HG03039 (cell line): Measurements from ENCODE around the gene HLA-DQA1.
"Not testable (repeated sequence)": the region's sequence is repeated elsewhere in the genome, so short reads cannot be mapped to it uniquely, and the experiment has no call there.

ENCODE experiments used
- ATAC-seq: cut with Tn5 transposase; IDR thresholded peaks from one replicate; pipeline ENCODE4 v1.9.1; 2021; ENCODE audit warnings: mild to moderate bottlenecking, moderate library complexity; ENCODE audit not compliant: unreplicated experiment

HLA-DQA1 gene

DNA sequence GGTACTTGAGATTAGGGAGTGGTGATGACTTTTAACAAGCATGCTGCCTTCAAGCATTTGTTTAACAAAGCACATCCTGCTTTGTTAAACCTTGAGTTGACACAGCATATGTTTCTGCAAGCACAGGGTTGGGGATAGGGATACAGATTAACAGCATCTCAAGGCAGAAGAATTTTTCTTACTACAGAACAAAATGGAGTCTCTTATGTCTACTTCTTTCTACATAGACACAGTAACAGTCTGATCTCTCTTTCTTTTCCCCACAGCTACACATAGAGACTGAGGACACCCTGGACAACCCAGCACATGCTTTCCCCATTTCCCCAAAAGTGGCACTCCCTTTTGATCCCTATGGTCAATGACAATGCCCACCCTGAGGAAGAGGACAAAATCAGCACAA lies 20.6 kb downstream of the HLA-DQA1 start:
- not testable (repeated sequence) for ATAC-seq

DNA sequence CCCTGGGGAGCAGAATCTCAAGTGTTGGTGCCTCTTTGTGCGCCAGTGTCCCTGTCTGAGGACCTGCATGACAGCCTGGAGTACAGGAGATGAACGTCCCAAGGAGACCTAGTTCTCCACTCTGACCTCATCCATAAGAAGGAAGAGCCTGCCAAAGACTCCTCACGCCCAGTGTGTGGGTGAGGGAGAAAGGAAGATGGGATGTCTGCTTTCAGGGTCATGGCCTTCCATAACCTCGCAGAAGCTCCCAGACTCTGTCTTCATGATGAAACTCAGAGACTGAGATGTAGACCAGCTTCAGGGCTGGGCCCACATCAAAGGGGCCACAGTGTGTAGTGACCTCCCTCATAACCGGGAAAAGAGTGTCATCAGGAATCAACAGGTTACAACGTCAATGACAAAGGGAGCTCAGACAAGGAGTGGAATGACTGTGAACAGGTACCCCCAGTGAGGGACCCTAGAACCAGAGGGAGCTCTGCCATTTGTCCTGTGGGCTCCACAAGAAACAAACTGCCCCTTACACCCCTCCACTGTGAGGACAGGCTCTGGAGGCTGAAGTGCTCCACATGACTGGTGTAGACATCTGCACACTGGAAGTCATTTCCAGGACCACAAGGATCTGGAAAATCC lies 21.2 kb downstream of the HLA-DQA1 start:
- ATAC-seq: no peak

DNA sequence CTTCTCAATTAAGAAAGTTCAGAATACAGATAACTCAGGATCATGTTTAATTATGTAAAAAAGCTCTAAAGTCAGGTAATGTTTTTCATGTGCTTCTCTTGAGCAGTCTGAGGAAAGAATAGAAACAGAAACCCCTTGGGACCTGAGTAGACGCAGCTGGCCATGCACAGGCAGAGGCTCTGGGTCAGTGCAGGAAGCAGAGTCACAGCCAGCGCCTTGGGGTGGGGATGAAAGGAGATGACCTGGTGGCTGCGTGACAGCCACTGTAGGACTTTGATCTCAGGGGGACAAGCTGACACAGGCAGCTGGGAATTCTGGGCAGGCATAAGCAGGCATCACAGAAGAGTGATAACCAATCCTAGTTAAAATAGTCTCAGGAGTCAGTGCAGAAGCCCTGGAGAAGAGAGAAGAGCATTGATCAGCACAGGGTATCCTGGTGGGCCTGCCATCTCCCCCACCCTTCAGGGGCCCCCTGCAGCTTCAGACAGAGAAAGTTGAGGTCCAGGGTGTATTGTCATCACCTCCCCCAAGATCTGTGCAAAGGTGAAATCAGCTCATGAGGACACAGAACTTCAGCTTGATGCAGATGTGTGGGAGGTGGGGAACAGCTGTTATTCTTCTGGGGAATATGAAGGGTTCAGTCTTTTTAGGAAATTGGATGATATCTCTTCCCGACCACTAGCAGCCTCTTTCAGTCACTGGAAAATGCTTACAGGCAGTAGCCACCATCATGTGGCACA lies 22.8 kb downstream of the HLA-DQA1 start:
- ATAC-seq: no peak

DNA sequence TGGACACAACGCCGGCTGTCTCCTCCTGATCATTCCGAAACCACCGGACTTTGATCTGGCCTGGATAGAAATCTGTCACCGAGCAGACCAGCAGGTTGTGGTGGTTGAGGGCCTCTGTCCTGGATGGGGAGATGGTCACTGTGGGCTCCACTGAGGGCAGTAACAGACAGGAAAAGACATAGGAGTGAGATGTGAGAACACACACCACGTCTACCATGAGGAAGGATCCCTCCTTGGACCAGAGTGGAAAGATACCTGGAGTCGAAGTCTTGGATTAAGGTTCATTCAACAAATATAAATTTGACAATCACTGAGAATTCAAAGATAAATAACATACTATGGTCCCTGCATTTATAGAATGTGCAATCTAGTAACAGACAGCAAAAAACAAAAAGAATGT lies 24.9 kb downstream of the HLA-DQA1 start:
- ATAC-seq: no peak

DNA sequence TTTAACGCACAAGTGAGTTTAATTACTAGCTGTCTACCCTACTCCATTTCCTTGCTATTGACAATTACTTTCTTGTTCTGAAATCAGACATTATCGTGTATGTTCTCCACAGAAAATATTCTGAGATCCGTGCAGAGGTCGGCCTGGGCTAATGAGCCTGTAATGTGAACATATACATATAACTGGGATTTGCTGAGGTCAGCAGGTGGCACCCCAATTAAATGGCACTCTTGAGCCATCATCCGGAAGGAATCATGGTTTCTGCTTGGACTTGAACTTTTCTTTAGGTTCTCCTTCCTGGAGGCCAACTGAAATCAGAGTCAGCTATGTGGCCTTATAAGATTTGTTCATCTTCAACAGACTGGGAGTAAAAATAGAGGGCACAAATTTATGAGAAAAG lies 25.6 kb downstream of the HLA-DQA1 start:
- no peak for ATAC-seq

DNA sequence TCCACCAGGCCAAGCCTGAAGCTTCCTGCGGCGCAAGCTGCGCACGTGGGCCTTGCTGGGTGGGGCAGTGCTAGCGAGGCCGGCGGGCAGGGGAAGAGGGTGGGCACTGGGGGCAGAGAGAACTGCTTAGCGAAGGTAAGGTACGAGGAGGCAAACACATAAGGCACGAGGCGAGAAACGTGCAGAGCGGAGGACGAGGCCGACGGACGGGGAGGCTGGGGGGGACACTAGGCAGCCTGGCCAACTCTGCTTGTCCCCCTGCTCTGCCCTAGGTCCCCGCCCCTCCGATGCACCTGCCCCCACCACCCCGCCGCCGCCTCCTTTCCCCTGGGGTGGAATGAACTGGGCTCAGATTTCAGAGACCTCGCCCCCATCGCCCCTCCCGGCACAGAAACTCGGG lies 27.1 kb downstream of the HLA-DQA1 start:
- ATAC-seq: no peak

DNA sequence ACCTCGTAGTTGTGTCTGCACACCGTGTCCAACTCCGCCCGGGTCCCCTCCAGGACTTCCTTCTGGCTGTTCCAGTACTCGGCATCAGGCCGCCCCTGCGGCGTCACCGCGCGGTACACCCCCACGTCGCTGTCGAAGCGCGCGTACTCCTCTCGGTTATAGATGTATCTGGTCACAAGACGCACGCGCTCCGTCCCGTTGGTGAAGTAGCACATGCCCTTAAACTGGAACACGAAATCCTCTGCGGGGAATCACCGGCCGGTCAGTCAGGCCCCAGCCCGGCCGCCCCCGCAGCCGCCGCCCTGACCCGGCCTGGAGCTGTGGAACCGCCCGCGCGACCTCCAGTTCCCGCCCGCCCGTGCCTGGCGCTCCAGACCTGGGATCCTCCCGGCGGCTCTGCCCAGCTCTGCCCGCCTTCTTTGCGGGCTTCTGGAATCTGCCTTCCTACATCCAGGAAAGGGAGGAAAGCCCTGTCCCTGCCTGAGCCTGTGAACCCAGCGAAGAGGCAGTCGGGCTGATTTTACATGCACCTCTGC lies 27.7 kb downstream of the HLA-DQA1 start:
- no peak for ATAC-seq

DNA sequence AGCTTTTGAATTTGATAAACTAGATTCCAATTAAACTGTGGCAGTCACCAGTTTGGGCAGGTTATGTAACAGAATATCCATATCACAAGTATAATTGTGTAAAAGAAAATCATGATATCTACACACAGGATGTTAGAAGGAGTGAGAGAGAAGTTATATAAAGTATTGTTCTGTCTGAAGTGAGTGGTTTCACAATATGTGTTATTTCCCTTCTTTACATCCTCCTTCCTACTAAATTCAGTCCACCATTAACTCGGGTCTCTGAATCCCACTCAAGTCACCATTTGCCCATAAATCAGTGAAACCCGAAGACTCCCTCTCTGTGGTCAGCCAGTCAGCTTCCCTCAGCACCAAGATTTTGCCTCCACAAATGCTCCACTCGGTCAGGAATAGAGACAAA lies 28.5 kb downstream of the HLA-DQA1 start:
- ATAC-seq: no peak

DNA sequence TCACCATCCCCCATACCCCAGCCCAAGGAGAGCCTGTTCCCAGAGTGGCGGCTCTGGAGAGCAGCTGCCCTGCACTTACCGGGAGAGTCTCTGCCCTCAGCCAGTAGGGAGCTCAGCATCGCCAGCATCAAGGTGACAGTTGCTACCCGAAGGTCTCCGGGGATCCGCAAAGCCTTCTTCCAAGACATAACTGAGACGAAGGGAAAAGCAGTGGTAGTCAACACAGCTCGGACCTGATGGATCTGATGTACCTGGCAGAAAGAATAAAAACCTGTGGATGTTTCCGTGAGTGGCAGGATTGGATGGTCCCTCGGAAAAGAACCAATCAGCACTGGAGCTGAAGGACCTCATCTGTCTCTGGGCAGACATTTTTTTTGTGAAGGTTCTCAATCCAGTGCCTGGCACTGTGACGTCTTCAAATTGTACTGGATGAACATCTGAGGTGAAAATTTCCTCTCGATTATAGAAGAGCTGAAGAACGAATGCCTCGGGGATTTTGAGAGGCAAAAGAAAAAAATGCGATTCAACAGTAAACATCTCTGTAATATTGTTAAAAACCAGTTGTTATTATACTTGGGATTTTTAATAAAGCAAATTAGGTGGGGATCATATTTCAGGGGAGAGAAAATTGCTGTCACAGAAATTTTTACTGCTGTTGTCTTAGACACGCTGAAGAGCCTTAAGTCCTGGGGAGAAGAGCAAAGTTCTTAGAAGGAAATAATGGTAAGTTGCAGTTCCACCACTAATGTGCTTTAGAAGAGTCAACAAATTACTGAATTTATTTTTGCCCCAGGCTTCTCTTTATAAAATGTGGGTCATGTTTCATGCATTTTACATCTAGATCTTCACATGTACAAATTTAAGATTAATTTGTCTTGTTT lies 29.5 kb downstream of the HLA-DQA1 start, which contains the start of gene HLA-DQB1:
TSS of gene HLA-DQB1 (minus strand) at position 238 of the 881 bp plus-strand sequence. CDS start at position 188, 50 bp downstream.
- peak; percentile 55 for ATAC-seq

DNA sequence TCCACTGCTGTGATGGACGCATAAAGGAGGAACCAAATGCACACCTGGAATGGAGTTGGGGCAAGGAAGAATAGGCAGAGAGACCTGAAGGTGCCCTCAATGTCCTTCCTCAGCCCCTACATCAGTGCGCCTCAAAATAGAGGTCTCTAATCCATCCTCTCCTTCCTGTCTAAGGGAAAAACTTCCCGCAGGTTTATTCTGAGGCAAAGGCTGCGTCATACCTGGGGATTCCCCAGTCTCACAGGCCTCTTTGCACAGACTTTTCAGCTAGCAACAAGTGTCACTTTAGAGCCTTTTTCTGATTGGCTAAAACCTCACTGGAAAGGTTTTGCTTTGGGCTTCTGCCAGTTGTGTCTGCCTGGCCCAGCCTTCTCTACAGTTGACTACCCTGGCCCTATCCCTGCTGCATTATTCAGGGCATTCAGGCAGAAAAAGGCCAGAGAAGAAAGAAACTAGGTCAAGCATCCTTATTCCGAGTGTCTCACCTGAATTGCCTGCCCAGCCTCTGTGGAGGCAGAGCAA lies 31.1 kb downstream of the HLA-DQA1 start:
- ATAC-seq: peak; percentile 65

DNA sequence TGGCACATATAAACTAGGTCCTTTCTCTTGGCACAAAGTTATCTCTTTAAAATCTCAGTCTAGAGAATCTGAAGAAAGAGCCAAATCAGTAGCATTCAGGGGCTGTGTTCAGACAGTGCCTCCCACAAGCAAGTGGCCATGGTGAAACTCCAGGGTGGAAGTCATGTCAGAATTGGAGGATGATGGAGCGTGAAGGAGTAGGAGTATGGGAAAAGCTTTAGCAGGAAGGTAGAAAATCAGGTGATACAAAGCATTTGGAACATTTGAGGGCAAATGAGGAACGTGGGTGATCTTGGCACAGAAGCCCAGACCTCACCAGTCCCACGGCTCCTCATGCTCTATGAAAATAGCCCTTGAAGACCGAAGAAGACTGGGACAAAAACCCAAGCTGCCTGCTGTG lies 32.0 kb downstream of the HLA-DQA1 start:
- ATAC-seq: no peak

DNA sequence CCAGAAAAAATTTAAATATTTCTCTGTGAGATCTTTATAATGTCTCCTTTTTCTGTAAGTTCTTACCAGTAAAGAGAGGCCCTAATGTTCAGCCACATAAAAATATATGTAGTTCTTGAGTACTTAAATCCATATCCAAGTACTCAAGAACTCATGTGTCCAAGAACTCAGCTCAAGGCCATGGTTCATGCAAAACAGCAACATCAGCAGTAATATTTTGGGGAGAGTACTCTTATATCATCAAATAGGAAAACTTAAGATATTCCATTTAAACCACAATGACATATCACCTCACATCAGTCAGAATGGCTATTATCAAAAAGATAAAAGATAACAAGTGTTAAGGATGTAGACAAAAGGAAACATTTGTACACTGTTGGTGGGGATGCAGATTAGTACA lies 32.7 kb downstream of the HLA-DQA1 start:
- no peak for ATAC-seq

DNA sequence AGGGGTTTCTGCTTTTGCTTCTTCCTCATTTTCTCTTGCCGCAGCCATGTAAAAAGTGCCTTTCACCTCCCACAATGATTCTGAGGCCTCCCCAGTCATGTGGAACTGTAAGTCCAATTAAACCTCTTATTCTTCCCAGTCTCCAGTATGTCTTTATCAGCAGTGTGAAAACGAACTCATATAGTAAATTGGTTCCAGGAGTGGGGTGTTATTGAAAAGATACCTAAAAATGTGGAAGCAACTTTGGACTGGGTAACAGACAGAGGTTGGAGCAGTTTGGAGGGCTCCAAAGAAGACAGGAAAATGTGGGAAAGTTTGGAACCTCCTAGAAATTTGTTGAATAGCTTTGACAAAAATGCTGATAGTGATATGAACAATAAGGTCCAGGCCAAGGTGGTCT lies 34.7 kb downstream of the HLA-DQA1 start:
- not testable (repeated sequence) for ATAC-seq

DNA sequence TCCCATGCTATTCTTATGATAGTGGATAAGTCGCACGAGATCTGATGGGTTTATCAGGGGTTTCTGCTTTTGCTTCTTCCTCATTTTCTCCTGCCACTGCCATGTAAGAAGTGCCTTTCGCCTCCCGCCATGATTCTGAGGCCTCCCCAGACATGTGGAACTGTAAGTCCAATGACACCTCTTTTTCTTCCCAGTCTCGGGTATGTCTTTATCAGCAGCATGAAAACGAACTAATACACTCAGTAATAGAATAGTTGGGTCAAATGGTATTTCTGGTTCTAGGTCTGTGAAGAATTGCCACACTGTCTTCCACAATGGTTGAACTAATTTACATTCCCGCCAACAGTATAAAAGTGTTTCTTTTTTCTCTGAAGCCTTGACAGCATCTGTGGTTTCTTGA lies 36.9 kb downstream of the HLA-DQA1 start:
- not testable (repeated sequence) for ATAC-seq

DNA sequence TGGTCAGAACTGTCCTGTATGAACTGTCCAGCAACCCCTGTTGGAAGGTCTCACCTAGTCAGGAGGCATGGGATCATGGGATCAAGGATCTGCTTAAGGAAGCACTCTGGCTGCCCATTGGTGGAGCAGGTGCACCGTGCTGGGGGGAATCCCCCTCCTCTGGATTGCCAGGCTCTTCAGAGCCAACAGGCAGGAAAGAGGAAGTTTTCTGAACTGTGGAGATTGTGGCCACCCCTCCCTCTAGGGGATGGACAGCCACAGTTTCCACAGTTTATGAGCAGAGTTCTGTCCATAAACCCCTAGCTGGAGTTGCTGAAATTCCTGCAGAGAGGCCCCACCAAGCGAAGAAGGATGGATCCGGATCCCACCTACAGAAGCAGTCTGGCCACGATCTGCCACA lies 42.3 kb downstream of the HLA-DQA1 start:
- ATAC-seq: no peak

DNA sequence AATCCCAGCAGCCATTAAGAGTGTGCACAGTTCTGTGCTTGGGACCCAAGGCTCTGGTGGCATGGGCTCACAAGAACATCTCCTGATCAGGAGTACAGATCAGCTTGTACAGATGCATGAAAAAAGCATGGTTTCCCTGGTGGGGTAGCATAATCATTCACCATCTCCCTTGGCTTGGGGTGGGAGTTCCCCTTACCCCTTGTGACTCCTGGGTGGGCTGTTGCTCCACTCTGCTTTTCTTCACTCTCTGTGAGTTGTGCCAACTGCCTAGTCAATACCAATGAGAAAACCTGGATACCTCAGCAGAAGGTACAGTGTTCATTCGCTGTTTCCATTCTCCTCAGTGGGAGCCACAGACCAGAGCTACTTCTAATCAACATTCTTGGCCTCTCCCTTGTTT lies 42.8 kb downstream of the HLA-DQA1 start:
- ATAC-seq: no peak

DNA sequence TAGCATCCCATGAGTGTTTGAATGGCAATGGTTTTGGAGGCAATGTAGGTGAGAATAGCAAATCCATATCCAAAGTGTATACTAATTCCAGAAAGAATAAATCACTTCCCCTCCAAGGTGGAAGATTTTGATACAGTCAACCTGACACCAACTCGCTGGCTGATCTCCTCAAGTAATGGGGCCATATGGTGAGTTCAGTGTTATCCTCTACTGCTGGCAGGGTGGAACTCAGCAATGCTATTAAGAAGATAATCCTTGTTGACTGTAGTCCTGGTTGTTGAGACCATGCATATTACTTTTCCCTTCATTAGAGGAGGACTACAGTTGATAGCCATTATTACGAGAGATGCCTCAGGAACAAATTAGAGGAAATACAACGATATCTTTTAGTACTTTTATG lies 47.0 kb downstream of the HLA-DQA1 start:
- no peak for ATAC-seq

DNA sequence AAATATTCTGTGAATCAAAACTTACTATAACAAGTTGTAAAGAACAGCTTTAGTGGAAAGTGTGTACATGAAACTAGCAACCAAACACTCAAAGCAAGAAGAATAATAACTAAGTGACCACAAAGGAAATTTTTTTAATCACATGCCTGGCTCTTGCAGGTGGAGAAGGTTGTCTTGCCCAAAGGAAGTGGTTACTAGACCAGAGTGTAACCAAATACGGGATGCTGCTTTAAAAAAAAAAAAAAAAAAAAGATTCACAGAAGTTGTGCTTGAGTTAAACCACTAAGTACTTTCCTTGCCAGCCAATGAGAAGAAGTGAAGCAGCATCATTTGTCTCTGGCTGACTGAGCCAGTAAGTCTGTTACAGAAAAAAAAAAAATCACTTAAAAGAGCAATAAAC lies 48.4 kb downstream of the HLA-DQA1 start:
- no peak for ATAC-seq

DNA sequence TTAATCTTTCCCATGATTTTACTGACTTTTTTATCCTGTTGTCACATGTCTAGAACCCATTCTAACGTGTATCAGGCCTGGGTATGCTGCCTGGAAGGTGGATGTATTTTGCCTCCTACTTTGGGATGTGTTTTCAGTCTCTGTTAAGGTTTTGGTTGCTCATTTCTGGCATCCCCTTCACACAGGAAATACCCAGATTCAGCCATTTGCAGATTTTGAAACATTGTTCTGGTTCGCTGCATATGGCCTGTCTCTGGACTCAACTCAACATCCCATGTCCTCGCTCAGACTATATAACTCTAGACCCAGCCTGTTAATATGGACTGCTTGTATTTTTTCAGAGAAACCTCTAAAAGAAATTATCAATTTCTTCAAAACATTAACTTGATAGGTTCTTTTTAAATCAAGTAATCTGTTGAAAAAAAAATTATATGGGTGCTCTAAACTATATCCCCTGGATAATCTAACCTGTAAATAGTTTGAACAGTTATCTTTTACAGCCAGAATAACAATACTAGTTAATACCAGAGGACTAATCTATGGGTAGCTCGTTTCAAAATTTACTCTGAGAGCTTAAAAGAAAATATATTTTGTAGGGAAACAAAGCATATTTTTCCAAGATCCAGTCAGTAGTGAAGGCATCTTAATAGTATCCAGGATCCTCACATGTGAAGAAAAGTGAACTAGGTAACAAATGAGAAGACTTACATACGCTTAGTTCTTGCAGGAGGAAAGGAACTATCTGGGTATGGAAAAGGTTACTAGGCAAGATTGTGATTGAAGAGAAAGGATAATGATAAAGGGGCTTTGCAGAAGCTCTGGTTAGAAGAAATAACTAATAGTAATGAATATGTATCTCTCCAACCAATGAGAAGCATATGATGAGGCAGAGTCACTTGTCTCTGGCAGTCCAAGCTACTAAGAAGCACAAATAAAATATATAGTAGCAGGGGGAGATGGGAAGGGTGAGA lies 52.6 kb downstream of the HLA-DQA1 start:
- no peak for ATAC-seq

DNA sequence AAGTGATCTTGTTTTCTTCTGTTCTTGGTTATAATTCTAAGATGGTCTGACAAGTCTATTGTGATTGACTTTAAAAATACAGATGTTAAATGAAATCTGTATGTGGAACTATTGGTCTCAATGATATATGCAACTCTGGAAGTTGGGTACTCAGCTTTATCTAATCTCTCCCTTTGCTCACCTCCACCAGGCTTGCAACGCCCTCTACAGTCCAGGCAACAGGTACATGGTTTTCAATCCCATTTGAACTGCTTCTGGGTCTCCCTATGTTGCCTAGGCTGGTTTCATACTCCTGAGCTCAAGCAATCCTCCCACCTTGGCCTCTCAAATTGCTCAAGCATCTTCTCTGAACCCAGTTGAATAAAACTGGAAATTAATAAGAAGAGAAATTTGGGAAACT lies 54.8 kb downstream of the HLA-DQA1 start:
- no peak for ATAC-seq
